Upper lobe of left lung (tissue), 4 donors: ENCODE results near the gene CD7.
A peak's percentile ranks its signal among the peaks of the same experiment; 100 is the strongest.

Experiments used
- EP300 ChIP-seq, 4 donors: sonication (generic); formaldehyde crosslinking; IDR thresholded peaks; one replicate each; pipeline ENCODE4 v1.5.1; 2017; ENCODE audit warnings: antibody characterized with exemption in 4 of 4, control low read depth in 2 of 4
- POLR2A ChIP-seq, 4 donors: fragments of 450-650 bp; IDR thresholded peaks; one replicate each; pipeline ENCODE4 v1.5.1; 2016 to 2017; ENCODE audit warnings: antibody characterized with exemption in 4 of 4, mild to moderate bottlenecking in 2 of 4
- POLR2AphosphoS5 ChIP-seq, 2 donors: sonication (generic); formaldehyde crosslinking; IDR thresholded peaks; one replicate each; pipeline ENCODE4 v1.5.1; 2017; ENCODE audit warnings: antibody characterized with exemption in 2 of 2
- TF ChIP-seq, protein P1 (sequence below), 6 experiments: fragments of 450-650 bp in 4 of 6; fragments of 200-600 bp in 2 of 6; sonication (generic) in 2 of 6; IDR thresholded peaks; one replicate each; pipeline ENCODE4 v1.5.1; 2016 to 2019; ENCODE audit warnings: antibody characterized with exemption in 6 of 6

DNA sequence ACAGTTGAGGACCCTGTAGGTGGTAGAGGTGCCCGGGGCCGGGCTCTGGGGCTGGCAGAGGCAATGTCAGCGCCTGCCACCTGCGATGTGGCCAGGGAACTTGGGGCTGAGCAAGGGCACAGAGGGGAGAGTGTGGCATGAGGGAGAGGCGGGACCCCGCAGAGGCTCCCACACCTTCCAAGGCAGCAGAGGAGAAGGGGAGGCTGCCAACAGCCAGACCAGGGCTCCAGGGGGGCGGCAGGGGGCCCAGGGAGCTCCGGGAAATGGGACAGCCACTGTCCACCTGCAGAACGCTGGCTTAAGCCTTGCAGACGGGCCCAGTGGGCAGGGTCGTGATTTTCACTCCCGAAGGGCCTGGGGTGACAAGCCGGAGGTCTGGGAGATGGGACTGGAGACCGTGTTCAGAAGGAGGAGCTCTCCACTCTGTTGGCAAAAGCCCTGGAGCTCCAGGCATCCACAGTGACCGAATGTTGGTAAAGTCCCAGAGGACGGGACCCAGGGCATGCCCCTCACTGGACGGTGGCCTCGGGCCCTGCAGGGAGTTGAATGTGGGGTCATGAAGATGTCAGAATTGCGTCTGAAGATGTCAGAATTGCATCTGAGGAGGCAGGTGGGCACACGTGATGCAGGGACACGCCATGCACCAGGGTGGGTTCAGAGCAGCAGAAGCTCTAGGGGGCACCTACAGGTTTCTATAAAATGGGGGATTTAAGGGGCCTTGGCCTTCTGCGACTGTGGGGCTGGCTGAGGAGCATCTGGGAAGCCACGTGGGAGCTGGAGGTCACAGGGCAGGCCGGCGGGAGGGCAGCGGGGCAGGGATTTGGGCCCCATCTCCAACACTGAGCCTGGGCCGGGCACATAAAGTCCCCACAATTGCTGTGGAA is 18.6 kb downstream of the CD7 start:
- TF ChIP-seq, protein P1, sequence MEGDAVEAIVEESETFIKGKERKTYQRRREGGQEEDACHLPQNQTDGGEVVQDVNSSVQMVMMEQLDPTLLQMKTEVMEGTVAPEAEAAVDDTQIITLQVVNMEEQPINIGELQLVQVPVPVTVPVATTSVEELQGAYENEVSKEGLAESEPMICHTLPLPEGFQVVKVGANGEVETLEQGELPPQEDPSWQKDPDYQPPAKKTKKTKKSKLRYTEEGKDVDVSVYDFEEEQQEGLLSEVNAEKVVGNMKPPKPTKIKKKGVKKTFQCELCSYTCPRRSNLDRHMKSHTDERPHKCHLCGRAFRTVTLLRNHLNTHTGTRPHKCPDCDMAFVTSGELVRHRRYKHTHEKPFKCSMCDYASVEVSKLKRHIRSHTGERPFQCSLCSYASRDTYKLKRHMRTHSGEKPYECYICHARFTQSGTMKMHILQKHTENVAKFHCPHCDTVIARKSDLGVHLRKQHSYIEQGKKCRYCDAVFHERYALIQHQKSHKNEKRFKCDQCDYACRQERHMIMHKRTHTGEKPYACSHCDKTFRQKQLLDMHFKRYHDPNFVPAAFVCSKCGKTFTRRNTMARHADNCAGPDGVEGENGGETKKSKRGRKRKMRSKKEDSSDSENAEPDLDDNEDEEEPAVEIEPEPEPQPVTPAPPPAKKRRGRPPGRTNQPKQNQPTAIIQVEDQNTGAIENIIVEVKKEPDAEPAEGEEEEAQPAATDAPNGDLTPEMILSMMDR (IDR thresholded peaks at IDR 0.05) = no peak
- TF ChIP-seq POLR2A (IDR thresholded peaks at IDR 0.05) = peak in 1 of 4 donors; percentile 56
- no peak for TF ChIP-seq POLR2AphosphoS5 (IDR thresholded peaks at IDR 0.05)
- no peak for TF ChIP-seq EP300 (IDR thresholded peaks at IDR 0.05)
